Hepatocyte (in vitro differentiated cells): ENCODE results near the gene MRPL52. TPM values are rescaled to one million over a fixed set of nuclear protein-coding genes. Genes with fewer than 3 reads are reported as not detected.

ENCODE experiments used
- DNase-seq: peaks from one replicate; pipeline ENCODE4 v3.0.0-alpha.2; 2016; ENCODE audit warnings: low spot score
- H2AFZ ChIP-seq: fragments of 200-600 bp; sonication (generic); 2 replicates; pipeline ENCODE4 v1.6.0; 2016; ENCODE audit warnings: antibody characterized with exemption, mild to moderate bottlenecking
- H3K27ac ChIP-seq: fragments of 200-600 bp; sonication (generic); 2 replicates; pipeline ENCODE4 v1.5.1; 2016; ENCODE audit warnings: mild to moderate bottlenecking
- H3K27me3 ChIP-seq: fragments of 200-600 bp; sonication (generic); 2 replicates; pipeline ENCODE4 v1.6.1; 2016
- H3K36me3 ChIP-seq: fragments of 200-600 bp; sonication (generic); replicated peaks from 2 replicates; pipeline ENCODE4 v1.5.1; 2016; ENCODE audit warnings: low read depth; ENCODE audit not compliant: insufficient read depth
- H3K4me1 ChIP-seq: fragments of 200-600 bp; sonication (generic); 2 replicates; pipeline ENCODE4 v1.5.1; 2016; ENCODE audit warnings: mild to moderate bottlenecking, moderate library complexity; ENCODE audit not compliant: insufficient read depth
- H3K4me2 ChIP-seq: fragments of 200-600 bp; sonication (generic); 2 replicates; pipeline ENCODE4 v1.6.0; 2016
- H3K4me3 ChIP-seq: fragments of 200-600 bp; sonication (generic); 2 replicates; pipeline ENCODE4 v1.5.1; 2016; ENCODE audit warnings: mild to moderate bottlenecking
- H3K79me2 ChIP-seq: fragments of 200-600 bp; sonication (generic); 2 replicates; pipeline ENCODE4 v1.6.0; 2017; ENCODE audit warnings: mild to moderate bottlenecking
- H3K9me2 ChIP-seq: fragments of 200-600 bp; sonication (generic); replicated peaks from 2 replicates; pipeline ENCODE4 v1.6.0; 2017; ENCODE audit warnings: mild to moderate bottlenecking; ENCODE audit not compliant: insufficient read depth
- H3K9me3 ChIP-seq: fragments of 200-600 bp; sonication (generic); 2 replicates; pipeline ENCODE4 v1.5.1; 2016; ENCODE audit warnings: low read depth, mild to moderate bottlenecking
- H4K20me1 ChIP-seq: fragments of 200-600 bp; sonication (generic); 2 replicates; pipeline ENCODE4 v1.6.0; 2016; ENCODE audit warnings: mild to moderate bottlenecking; ENCODE audit not compliant: insufficient read depth, poor library complexity, severe bottlenecking
- EZH2 ChIP-seq: fragments of 200-600 bp; sonication (generic); IDR thresholded peaks from 2 replicates; pipeline ENCODE4 v1.6.1; 2016; ENCODE audit warnings: antibody characterized with exemption, mild to moderate bottlenecking, borderline replicate concordance
- EZH2phosphoT487 ChIP-seq: fragments of 200-600 bp; sonication (generic); IDR thresholded peaks from one replicate; pipeline ENCODE4 v1.6.1; 2018; ENCODE audit warnings: antibody characterized with exemption, mild to moderate bottlenecking, low read depth, moderate library complexity; ENCODE audit not compliant: unreplicated experiment, severe bottlenecking
- WGBS: methylation state at CpG from one replicate; pipeline ENCODE4 v1.1.6; 2016; ENCODE audit warnings: low lambda C conversion rate; ENCODE audit errors: missing lambda C conversion rate; 5-methylcytosine and 5-hydroxymethylcytosine counted together
- polyA plus RNA-seq: library from polyadenylated mRNA; unstranded; fragments of >200 nt; fragmentation: Nextera tagmentation; extraction: Ambion mirVana; gene quantifications from 2 replicates; pipeline ENCODE4 v1.2.1, GENCODE V29; 2016
- small RNA-seq: library from RNA; depleted of rRNA; stranded (forward); fragments of <200 nt; gene quantifications from one replicate; pipeline ENCODE3, GENCODE V24; 2014
- total RNA-seq: library from RNA; depleted of rRNA; stranded (reverse); fragments of >200 nt; gene quantifications from 2 replicates; pipeline ENCODE4 v1.2.3, GENCODE V29; 2014
- TF ChIP-seq, protein P1 (sequence below): fragments of 200-600 bp; sonication (generic); IDR thresholded peaks from 2 replicates; pipeline ENCODE4 v1.5.1; 2016; ENCODE audit warnings: antibody characterized with exemption, mild to moderate bottlenecking; ENCODE audit not compliant: poor library complexity

The MRPL52 gene
- total and polyA plus RNA-seq, 2 experiments from 2014 or later = 50.6 to 214 TPM

DNA sequence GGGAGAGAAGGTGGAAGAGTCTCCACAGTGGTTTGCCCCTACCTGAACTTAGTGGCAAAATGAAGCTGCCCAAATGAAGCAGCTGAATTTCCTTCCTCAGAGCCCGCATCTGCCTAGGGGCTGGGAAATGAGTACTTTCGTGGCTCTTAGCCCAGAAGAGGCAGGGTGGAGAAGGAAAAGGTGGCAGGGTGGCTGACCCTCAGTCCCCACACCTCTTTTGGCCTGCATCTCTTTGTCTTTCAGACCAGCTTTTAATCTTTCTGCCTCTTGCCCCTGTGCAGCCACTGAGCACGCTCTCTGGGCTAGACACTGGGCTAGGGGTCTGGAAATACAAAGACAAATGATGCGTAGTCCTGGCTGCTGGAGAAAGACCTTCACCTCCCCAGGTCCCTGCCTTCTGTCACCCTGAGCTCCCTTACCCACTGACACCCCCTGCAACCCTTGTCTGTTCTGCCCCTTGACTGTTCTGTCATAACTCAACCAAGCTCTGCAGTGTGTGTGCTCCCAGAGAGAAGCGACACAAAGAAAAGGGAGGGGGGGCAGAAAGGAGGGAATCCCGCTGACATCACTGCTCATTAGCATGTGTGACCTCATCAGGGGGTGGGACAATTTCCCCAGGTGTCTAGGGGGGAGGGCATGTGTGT lies 53.0 kb downstream of the MRPL52 start:
- Histone ChIP-seq H3K27me3 (no peaks in the 10 kb centered on the region), H3K4me3 (no peak overlapping the region), H3K27ac (peak overlapping the region; percentile 60), H3K4me2 (peak overlapping the region; percentile 80), H4K20me1 (no peaks in the 10 kb centered on the region), H3K4me1 (peaks cover 30% of the 10 kb centered on the region), H3K9me3 (no peaks in the 10 kb centered on the region), H2AFZ (peak overlapping the region; percentile 42), H3K79me2 (no peaks in the 10 kb centered on the region), H3K9me2 (no peaks in the 10 kb centered on the region), H3K36me3 (no peaks in the 10 kb centered on the region)
- 38% methylated on average over 6 of the region's 6 CpGs for WGBS
- peak; percentile 90 for DNase-seq
- no peak for TF ChIP-seq EZH2
- TF ChIP-seq, protein P1, sequence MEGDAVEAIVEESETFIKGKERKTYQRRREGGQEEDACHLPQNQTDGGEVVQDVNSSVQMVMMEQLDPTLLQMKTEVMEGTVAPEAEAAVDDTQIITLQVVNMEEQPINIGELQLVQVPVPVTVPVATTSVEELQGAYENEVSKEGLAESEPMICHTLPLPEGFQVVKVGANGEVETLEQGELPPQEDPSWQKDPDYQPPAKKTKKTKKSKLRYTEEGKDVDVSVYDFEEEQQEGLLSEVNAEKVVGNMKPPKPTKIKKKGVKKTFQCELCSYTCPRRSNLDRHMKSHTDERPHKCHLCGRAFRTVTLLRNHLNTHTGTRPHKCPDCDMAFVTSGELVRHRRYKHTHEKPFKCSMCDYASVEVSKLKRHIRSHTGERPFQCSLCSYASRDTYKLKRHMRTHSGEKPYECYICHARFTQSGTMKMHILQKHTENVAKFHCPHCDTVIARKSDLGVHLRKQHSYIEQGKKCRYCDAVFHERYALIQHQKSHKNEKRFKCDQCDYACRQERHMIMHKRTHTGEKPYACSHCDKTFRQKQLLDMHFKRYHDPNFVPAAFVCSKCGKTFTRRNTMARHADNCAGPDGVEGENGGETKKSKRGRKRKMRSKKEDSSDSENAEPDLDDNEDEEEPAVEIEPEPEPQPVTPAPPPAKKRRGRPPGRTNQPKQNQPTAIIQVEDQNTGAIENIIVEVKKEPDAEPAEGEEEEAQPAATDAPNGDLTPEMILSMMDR = no peak
- no peak for TF ChIP-seq EZH2phosphoT487

DNA sequence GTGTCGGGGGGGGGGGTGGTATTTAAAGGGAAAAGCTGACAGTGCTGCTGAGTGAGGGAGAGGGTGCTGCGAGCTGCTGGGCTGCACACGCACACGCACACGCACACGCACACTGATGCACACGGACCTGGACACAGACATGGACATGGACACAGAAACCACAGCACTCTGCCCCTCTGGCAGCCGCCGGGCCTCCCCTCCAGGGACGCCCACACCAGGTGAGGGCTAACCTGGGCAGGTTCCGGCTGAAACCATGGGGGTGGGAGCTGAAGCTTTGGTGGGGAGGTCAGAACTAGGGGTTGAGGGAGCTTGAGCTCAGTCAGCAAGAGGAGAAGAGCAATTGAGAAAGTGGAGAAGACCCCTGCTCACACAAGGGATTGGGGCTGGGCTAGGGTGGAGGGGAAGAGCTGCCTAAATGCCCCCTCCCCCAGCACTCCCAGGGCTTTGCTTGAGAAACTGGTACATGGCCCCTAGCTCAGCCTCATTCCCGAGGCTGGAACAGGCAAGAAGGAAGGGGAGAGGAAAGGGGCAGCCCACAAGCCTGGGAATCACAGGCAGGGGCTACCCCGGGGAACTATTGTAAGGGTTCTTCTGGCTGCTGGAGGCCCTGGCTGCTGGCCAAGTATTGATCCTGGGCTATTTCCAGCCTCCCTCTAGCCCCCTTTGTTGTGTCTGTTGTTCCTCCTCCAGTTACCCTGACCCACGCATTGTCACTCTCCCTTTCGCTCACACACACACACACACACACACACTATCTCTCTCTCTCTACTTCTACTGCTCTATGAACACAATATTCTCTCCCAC lies 53.7 kb downstream of the MRPL52 start, which contains the start of gene REM2:
Gene REM2 (plus strand): TSS at position 50 of the 804 bp plus-strand sequence. CDS start 66 bp downstream, at position 116.
- peaks cover 36% of the 10 kb centered on the region for H3K4me1 ChIP-seq
- no peak within 1 kb of the TSS for H3K4me3 ChIP-seq
- peak within 1 kb of the TSS; percentile 86 for H3K27ac ChIP-seq
- H3K9me3 ChIP-seq = no peaks in the 10 kb centered on the region
- H3K4me2 ChIP-seq = peak within 1 kb of the TSS; percentile 80
- H3K9me2 ChIP-seq = no peaks in the 10 kb centered on the region
- H3K36me3 ChIP-seq = no peaks in the 10 kb centered on the region
- H2AFZ ChIP-seq = peak within 1 kb of the TSS; percentile 42
- no peaks in the 10 kb centered on the region for H3K27me3 ChIP-seq
- peaks cover 4% of the 10 kb centered on the region for H3K79me2 ChIP-seq
- 30% methylated on average over 8 of the region's 15 CpGs for WGBS
- peak; percentile 26 for DNase-seq
- TF ChIP-seq, protein P1 = no peak
- no peak for TF ChIP-seq EZH2
- no peak for TF ChIP-seq EZH2phosphoT487
- no peaks in the 10 kb centered on the region for H4K20me1 ChIP-seq

DNA sequence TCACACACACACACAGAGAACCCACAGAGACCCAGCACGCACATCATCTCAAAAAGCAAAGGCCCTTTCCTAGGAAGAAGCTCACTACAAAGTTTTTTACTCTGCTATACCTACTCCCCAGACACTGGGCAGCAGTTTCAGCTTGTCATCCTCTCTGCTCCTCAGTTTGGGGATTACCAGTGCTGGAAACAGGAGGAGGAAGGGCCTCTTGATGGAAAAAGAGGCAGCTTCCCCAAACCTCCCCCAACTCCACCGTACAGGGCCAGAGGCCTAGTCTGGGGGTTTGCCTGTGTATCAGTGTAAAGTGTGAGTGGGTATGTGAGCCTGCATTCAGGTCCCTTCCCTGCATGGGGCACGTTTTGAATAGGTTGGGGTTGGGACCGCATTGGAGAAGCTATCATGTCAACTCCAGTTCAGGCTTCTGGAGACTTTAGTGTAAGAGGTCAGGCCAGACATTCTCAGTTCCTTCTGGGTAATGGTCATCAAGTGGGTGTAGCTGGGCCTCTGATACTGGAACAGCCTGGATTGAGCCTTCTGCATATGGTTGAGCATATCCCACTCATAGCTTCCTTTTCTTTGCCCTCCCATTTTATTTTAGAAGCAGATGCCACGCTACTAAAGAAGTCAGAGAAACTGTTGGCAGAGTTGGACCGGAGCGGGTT lies 54.5 kb downstream of the MRPL52 start:
- H3K4me1 ChIP-seq = peaks cover 36% of the 10 kb centered on the region
- 87% methylated on average over 7 of the region's 7 CpGs for WGBS
- H3K9me2 ChIP-seq = no peaks in the 10 kb centered on the region
- TF ChIP-seq EZH2 = no peak
- TF ChIP-seq, protein P1 = no peak
- no peak for TF ChIP-seq EZH2phosphoT487
- H3K27ac ChIP-seq = peak overlapping the region; percentile 86
- H3K9me3 ChIP-seq = no peaks in the 10 kb centered on the region
- H2AFZ ChIP-seq = no peak overlapping the region
- no peak for DNase-seq
- peak overlapping the region; percentile 80 for H3K4me2 ChIP-seq
- H3K4me3 ChIP-seq = no peak overlapping the region
- peaks cover 4% of the 10 kb centered on the region for H3K79me2 ChIP-seq
- no peaks in the 10 kb centered on the region for H3K36me3 ChIP-seq
- H3K27me3 ChIP-seq = no peaks in the 10 kb centered on the region
- no peaks in the 10 kb centered on the region for H4K20me1 ChIP-seq

Small RNA genes lying within 50 kb of the gene (small RNA-seq; reads per million reads assigned to genes)
- not detected for gene RF00019

Other genes starting within 250 kb of the MRPL52 start
- gene DAD1, start 240.7 kb upstream of the MRPL52 start, total RNA-seq = 327 and 358 TPM in 2 replicates
- gene DAD1, start 240.7 kb upstream of the MRPL52 start, polyA plus RNA-seq = 441 and 463 TPM in 2 replicates
- 30.7 and 33.9 TPM in 2 replicates for gene ABHD4, start 231.6 kb upstream of the MRPL52 start, total RNA-seq
- gene ABHD4, start 231.6 kb upstream of the MRPL52 start, polyA plus RNA-seq = 43.3 and 49.8 TPM in 2 replicates
- 0.03 TPM in 1 of 2 replicates, not detected in the other for gene OR6J1, start 185.5 kb upstream of the MRPL52 start, total RNA-seq
- gene OR6J1, start 185.5 kb upstream of the MRPL52 start, polyA plus RNA-seq = not detected in 2 replicates
- gene OXA1L, start 63.2 kb upstream of the MRPL52 start, total RNA-seq = 88.1 and 107 TPM in 2 replicates
- gene OXA1L, start 63.2 kb upstream of the MRPL52 start, polyA plus RNA-seq = 59.4 and 64.3 TPM in 2 replicates
- gene SLC7A7, start 14.5 kb upstream of the MRPL52 start, total RNA-seq = 337 and 381 TPM in 2 replicates
- gene SLC7A7, start 14.5 kb upstream of the MRPL52 start, polyA plus RNA-seq = 169 and 206 TPM in 2 replicates
- gene MMP14, start 6.7 kb downstream of the MRPL52 start, total RNA-seq = 122 and 160 TPM in 2 replicates
- 17.1 and 21.4 TPM in 2 replicates for gene MMP14, start 6.7 kb downstream of the MRPL52 start, polyA plus RNA-seq
- 34.4 and 56.2 TPM in 2 replicates for gene LRP10, start 41.9 kb downstream of the MRPL52 start, total RNA-seq
- 92.7 and 117 TPM in 2 replicates for gene LRP10, start 41.9 kb downstream of the MRPL52 start, polyA plus RNA-seq
- 1.5 and 1.9 TPM in 2 replicates for gene REM2, start 53.3 kb downstream of the MRPL52 start, total RNA-seq
- gene REM2, start 53.3 kb downstream of the MRPL52 start, polyA plus RNA-seq = 5.5 and 6.3 TPM in 2 replicates
- gene RBM23, start 89.3 kb downstream of the MRPL52 start, total RNA-seq = 236 and 749 TPM in 2 replicates
- gene RBM23, start 89.3 kb downstream of the MRPL52 start, polyA plus RNA-seq = 72.9 and 74.1 TPM in 2 replicates
- gene PRMT5, start 99.5 kb downstream of the MRPL52 start, total RNA-seq = 38.9 and 52.2 TPM in 2 replicates
- gene PRMT5, start 99.5 kb downstream of the MRPL52 start, polyA plus RNA-seq = 54.1 and 72.3 TPM in 2 replicates
- 34.8 and 46.4 TPM in 2 replicates for gene HAUS4, start 127.2 kb downstream of the MRPL52 start, total RNA-seq
- 16.2 and 21.8 TPM in 2 replicates for gene HAUS4, start 127.2 kb downstream of the MRPL52 start, polyA plus RNA-seq
- 75.1 and 80.8 TPM in 2 replicates for gene AJUBA, start 152.7 kb downstream of the MRPL52 start, total RNA-seq
- gene AJUBA, start 152.7 kb downstream of the MRPL52 start, polyA plus RNA-seq = 36.2 and 43.2 TPM in 2 replicates
- gene C14orf93, start 180.3 kb downstream of the MRPL52 start, total RNA-seq = 7.8 and 8.8 TPM in 2 replicates
- gene C14orf93, start 180.3 kb downstream of the MRPL52 start, polyA plus RNA-seq = 5.7 and 6.5 TPM in 2 replicates
- 171 and 190 TPM in 2 replicates for gene PSMB5, start 205.0 kb downstream of the MRPL52 start, total RNA-seq
- gene PSMB5, start 205.0 kb downstream of the MRPL52 start, polyA plus RNA-seq = 299 and 319 TPM in 2 replicates
- gene PSMB11, start 212.3 kb downstream of the MRPL52 start, total RNA-seq = not detected in 2 replicates
- gene PSMB11, start 212.3 kb downstream of the MRPL52 start, polyA plus RNA-seq = not detected in 2 replicates
- gene CDH24, start 227.6 kb downstream of the MRPL52 start, total RNA-seq = 6.7 and 6.9 TPM in 2 replicates
- gene CDH24, start 227.6 kb downstream of the MRPL52 start, polyA plus RNA-seq = 18.0 and 19.8 TPM in 2 replicates